HepG2 (cell line): ENCODE measurements around the gene DQX1. TPM values are rescaled to one million over a fixed set of nuclear protein-coding genes. Genes with fewer than 3 reads are reported as not detected.

Experiments used
- ARID2 ChIP-seq: sonication (generic); formaldehyde crosslinking; IDR thresholded peaks from 2 replicates; pipeline ENCODE4 v1.8.1; 2022; ENCODE audit warnings: mild to moderate bottlenecking, missing genetic modification reagents, borderline replicate concordance
- JUN ChIP-seq: sonication (generic); formaldehyde crosslinking; IDR thresholded peaks from 2 replicates; pipeline ENCODE4 v1.4.0; 2020; ENCODE audit warnings: mild to moderate bottlenecking, missing genetic modification reagents
- NFE2L2 ChIP-seq: fragments of 150-350 bp; IDR thresholded peaks from 2 replicates; pipeline ENCODE4 v1.6.1; 2014; ENCODE audit warnings: low read length
- NR2C2 ChIP-seq: sonication (generic); formaldehyde crosslinking; IDR thresholded peaks from 2 replicates; pipeline ENCODE4 v1.4.0; 2020; ENCODE audit warnings: missing genetic modification reagents, mild to moderate bottlenecking, moderate library complexity, borderline replicate concordance
- PRPF4 ChIP-seq: fragments of 200-400 bp; formaldehyde crosslinking; IDR thresholded peaks from 2 replicates; pipeline ENCODE4 v1.6.1; 2016; ENCODE audit warnings: low read length, low read depth; ENCODE audit not compliant: poor library complexity, severe bottlenecking
- SP1 ChIP-seq, 2 experiments: fragments of 450-650 bp in 1 of 2; sonication (generic) in 1 of 2; formaldehyde crosslinking in 1 of 2; IDR thresholded peaks; 2 replicates each; pipeline versions ENCODE4 v1.4.0 to v1.6.1; 2016 to 2020; ENCODE audit warnings: missing genetic modification reagents in 1 of 2
- ZBTB8A ChIP-seq: sonication (generic); formaldehyde crosslinking; IDR thresholded peaks from 2 replicates; pipeline ENCODE4 v1.4.0; 2020; ENCODE audit warnings: mild to moderate bottlenecking, low read depth, missing genetic modification reagents, borderline replicate concordance
- ZNF367 ChIP-seq: sonication (generic); formaldehyde crosslinking; IDR thresholded peaks from 2 replicates; pipeline ENCODE4 v1.4.0; 2020; ENCODE audit warnings: missing genetic modification reagents, borderline replicate concordance
- ZNF430 ChIP-seq: sonication (generic); formaldehyde crosslinking; IDR thresholded peaks from 2 replicates; pipeline ENCODE4 v1.9.0; 2021; ENCODE audit warnings: mild to moderate bottlenecking, missing genetic modification reagents
- ZNF563 ChIP-seq: sonication (generic); formaldehyde crosslinking; IDR thresholded peaks from 2 replicates; pipeline ENCODE4 v1.8.0; 2022; ENCODE audit warnings: mild to moderate bottlenecking, moderate library complexity, missing genetic modification reagents
- polyA plus RNA-seq, 8 experiments: library from polyadenylated mRNA; depleted of rRNA in 3 of 8; stranded (reverse) in 7 of 8; unstranded in 1 of 8; fragments of >200 nt; fragmentation: Illumina TruSeq in 4 of 8; extraction: Trizol in 4 of 8; gene quantifications; 2 replicates each; pipeline versions ENCODE4 v1.2.1 to v1.2.3, GENCODE V29; 2011 to 2016; ENCODE audit warnings: low read depth in 4 of 8, missing spikeins in 1 of 8, mixed read lengths in 1 of 8; ENCODE audit not compliant: insufficient read depth in 1 of 8
- total RNA-seq, 5 experiments: library from RNA; depleted of rRNA; stranded (reverse); fragments of >200 nt; fragmentation: Illumina TruSeq; extraction: Trizol; gene quantifications; 2 replicates each; pipeline ENCODE4 v1.2.3, GENCODE V29; 2016; ENCODE audit warnings: low read depth in 1 of 5
- TF ChIP-seq, protein P1 (sequence below): sonication (generic); formaldehyde crosslinking; IDR thresholded peaks from 2 replicates; pipeline ENCODE4 v1.4.0; 2020; ENCODE audit warnings: missing genetic modification reagents
- TF ChIP-seq, protein P2 (sequence below): sonication (generic); formaldehyde crosslinking; IDR thresholded peaks from 2 replicates; pipeline ENCODE4 v1.5.0; 2020; ENCODE audit warnings: mild to moderate bottlenecking, missing genetic modification reagents, borderline replicate concordance
- TF ChIP-seq, protein P3 (sequence below): sonication (generic); formaldehyde crosslinking; IDR thresholded peaks from 2 replicates; pipeline ENCODE4 v1.8.1; 2022; ENCODE audit warnings: low read depth, mild to moderate bottlenecking, missing genetic modification reagents
- TF ChIP-seq, protein P4 (sequence below): sonication (generic); formaldehyde crosslinking; IDR thresholded peaks from 2 replicates; pipeline ENCODE4 v1.4.0; 2020; ENCODE audit warnings: missing genetic modification reagents, mild to moderate bottlenecking, borderline replicate concordance

Gene DQX1
- total and polyA plus RNA-seq, 2 of the 13 experiments (the other 11 are each of a cell fraction or from before 2014, with no cell fraction given), result 27.6 to 89.8 TPM

DNA sequence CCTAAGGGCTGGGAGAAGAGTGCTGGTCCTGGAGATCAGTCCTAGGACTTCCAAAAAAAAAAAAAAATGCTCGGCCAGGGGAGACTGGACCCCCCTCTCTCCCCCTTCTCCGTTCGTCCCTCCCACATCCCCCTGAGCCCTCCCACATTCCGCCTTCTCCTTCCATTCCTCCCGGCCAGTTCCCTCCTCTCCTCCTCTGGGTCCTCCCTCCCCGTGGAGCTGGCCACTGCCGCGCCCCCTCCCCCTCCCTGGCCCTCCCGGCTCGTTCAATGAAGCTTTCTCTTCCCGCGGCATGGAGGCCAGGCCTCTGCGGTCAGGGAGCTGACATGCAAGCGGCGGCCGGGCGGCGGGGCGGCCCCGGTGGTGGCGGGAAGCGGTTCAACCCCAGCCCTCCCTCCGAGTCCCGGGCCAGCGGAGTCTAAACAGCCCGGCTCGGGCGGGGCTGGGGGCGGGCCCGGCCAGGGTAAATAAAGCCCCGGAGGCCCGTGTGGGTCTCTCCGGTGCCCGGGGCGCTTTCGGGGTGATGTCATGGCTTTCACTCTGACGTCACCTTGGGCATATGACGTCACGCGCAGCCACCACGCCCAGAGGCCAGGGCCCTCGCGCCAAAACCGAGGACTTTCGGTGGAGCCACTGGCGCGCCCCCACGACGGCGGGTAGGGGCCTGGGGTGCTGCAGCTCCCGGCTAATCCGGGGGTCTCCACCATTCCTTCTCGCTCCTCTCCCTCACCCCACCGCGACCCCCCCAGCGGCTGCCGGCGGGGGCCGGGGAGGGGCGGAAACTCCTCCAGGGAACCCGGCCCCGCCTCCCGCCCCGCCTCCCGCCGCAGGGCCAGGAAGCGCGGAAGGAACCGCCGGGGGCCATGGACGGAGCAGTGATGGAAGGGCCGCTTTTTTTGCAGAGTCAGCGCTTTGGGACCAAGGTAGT, 28.1 kb upstream of the DQX1 start, which contains the start of the genes DOK1 and LOXL3 (continued):
- TF ChIP-seq, protein P1, sequence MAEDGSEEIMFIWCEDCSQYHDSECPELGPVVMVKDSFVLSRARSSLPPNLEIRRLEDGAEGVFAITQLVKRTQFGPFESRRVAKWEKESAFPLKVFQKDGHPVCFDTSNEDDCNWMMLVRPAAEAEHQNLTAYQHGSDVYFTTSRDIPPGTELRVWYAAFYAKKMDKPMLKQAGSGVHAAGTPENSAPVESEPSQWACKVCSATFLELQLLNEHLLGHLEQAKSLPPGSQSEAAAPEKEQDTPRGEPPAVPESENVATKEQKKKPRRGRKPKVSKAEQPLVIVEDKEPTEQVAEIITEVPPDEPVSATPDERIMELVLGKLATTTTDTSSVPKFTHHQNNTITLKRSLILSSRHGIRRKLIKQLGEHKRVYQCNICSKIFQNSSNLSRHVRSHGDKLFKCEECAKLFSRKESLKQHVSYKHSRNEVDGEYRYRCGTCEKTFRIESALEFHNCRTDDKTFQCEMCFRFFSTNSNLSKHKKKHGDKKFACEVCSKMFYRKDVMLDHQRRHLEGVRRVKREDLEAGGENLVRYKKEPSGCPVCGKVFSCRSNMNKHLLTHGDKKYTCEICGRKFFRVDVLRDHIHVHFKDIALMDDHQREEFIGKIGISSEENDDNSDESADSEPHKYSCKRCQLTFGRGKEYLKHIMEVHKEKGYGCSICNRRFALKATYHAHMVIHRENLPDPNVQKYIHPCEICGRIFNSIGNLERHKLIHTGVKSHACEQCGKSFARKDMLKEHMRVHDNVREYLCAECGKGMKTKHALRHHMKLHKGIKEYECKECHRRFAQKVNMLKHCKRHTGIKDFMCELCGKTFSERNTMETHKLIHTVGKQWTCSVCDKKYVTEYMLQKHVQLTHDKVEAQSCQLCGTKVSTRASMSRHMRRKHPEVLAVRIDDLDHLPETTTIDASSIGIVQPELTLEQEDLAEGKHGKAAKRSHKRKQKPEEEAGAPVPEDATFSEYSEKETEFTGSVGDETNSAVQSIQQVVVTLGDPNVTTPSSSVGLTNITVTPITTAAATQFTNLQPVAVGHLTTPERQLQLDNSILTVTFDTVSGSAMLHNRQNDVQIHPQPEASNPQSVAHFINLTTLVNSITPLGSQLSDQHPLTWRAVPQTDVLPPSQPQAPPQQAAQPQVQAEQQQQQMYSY (CRISPR knock-in tag), result no peak
- TF ChIP-seq SP1 (IDR thresholded peaks at IDR 0.05) (no peak), SP1 (CRISPR knock-in tag; IDR thresholded peaks at IDR 0.05) (no peak; the same call in 1 of the 2 replicates), ZNF563 (CRISPR knock-in tag) (0 out of 2 replicates have a peak, but pooled peaks have one; percentile 35), NFE2L2 (no peak), ARID2 (CRISPR knock-in tag) (peak; percentile 83), ZNF367 (CRISPR knock-in tag) (no peak), NR2C2 (CRISPR knock-in tag) (peak; percentile 43; the same call in 1 of the 2 replicates), PRPF4 (peak; percentile 41), ZNF430 (CRISPR knock-in tag) (0 out of 2 replicates have a peak, but pooled peaks have one; percentile 29), ZBTB8A (CRISPR knock-in tag) (no peak), JUN (peak; percentile 33; the same call in 1 of the 2 replicates)
- TF ChIP-seq, protein P2, sequence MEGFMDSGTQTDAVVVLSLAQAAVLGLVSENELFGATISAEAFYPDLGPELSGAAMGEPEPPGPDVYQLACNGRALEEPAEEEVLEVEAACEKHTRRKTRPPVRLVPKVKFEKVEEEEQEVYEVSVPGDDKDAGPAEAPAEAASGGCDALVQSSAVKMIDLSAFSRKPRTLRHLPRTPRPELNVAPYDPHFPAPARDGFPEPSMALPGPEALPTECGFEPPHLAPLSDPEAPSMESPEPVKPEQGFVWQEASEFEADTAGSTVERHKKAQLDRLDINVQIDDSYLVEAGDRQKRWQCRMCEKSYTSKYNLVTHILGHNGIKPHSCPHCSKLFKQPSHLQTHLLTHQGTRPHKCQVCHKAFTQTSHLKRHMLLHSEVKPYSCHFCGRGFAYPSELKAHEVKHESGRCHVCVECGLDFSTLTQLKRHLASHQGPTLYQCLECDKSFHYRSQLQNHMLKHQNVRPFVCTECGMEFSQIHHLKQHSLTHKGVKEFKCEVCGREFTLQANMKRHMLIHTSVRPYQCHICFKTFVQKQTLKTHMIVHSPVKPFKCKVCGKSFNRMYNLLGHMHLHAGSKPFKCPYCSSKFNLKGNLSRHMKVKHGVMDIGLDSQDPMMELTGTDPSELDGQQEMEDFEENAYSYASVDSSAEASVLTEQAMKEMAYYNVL (CRISPR knock-in tag), result 0 out of 2 replicates have a peak, but pooled peaks have one; percentile 24
- TF ChIP-seq, protein P3, sequence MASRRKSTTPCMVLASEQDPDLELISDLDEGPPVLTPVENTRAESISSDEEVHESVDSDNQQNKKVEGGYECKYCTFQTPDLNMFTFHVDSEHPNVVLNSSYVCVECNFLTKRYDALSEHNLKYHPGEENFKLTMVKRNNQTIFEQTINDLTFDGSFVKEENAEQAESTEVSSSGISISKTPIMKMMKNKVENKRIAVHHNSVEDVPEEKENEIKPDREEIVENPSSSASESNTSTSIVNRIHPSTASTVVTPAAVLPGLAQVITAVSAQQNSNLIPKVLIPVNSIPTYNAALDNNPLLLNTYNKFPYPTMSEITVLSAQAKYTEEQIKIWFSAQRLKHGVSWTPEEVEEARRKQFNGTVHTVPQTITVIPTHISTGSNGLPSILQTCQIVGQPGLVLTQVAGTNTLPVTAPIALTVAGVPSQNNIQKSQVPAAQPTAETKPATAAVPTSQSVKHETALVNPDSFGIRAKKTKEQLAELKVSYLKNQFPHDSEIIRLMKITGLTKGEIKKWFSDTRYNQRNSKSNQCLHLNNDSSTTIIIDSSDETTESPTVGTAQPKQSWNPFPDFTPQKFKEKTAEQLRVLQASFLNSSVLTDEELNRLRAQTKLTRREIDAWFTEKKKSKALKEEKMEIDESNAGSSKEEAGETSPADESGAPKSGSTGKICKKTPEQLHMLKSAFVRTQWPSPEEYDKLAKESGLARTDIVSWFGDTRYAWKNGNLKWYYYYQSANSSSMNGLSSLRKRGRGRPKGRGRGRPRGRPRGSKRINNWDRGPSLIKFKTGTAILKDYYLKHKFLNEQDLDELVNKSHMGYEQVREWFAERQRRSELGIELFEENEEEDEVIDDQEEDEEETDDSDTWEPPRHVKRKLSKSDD (CRISPR knock-in tag), result peak; percentile 70; the same call in 1 of the 2 replicates
- TF ChIP-seq, protein P4, sequence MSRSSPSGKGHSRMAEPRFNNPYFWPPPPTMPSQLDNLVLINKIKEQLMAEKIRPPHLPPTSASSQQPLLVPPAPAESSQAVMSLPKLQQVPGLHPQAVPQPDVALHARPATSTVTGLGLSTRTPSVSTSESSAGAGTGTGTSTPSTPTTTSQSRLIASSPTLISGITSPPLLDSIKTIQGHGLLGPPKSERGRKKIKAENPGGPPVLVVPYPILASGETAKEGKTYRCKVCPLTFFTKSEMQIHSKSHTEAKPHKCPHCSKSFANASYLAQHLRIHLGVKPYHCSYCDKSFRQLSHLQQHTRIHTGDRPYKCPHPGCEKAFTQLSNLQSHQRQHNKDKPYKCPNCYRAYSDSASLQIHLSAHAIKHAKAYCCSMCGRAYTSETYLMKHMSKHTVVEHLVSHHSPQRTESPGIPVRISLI (CRISPR knock-in tag), result peak; percentile 16
